ENCODE results near the gene NPY5R.
A peak's percentile ranks its signal among the peaks of the same experiment; 100 is the strongest.

The NPY5R gene

DNA sequence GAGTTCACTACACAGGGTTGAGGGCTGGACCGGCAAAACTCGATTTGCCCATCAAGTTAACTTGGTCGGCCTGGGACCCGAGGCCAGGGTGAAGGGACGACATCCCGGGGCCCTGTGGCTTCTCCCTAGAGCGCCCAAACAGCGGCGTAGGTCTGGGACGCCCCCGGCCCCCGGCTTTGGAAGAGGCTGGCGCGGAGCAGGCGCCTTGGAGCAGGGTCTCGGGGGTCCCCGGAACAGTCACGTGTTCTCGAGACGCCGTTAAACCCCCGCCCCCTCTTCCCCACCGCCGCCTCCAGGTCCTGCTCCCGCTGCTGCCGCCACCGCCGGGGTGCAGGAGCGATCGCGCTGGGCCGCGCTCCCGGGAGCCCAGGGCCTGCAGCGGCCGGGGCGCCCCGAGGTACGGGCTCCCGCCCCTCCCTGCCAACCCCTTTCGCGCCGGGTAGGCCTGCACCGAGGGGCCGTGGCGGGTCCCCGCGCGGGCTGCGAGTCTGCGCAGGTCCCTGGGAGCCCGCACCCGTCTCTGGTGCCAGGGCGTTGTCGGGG is at the start of gene NPY5R:
NPY5R (plus strand) TSS at position 289 of the 543 bp plus-strand sequence. CDS start 6,382 bp downstream, outside the sequence.
- H3K36me3 ChIP-seq (replicated peaks), result no peaks in the 10 kb centered on the region
- in situ Hi-C loops (cut with MboI; ENCODE audit: low sequenced_read_pairs), result loop anchor here (25.0 kb wide), 1 partner anchor 281 kb away; no protein-coding TSS in a partner anchor
- H3K4me1 ChIP-seq, result peaks cover 4% of the 10 kb centered on the region; the same call in 1 of the 2 replicates
- no peak within 1 kb of the TSS for H3K4me3 ChIP-seq
- no peak for DNase-seq (ENCODE audit: low spot score in 2 of 2)
- H3K9me3 ChIP-seq, result no peaks in the 10 kb centered on the region
- peaks cover 4% of the 10 kb centered on the region; the same call in 1 of the 2 replicates for H3K27me3 ChIP-seq (ENCODE audit: low read depth)

DNA sequence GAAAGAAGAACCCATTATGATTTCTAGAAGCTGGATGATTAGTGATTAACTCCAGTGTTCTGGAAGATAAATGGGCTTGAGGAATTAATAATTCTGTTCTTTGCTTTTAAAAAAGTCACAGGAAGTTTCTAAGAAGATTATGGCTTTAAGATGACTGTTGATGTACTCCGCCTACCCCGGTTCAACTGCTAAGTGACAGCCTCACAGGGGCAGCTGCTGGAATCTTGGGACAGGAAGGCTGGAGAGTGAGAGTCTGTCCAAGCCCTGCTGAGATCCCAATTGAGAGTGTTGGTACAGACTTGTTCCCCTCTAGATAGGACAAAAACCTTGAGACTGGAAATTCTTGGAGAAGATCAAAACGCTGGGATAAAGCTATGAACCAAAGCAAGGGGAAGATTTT is 48.6 kb upstream of the NPY5R start:
- H3K36me3 ChIP-seq (replicated peaks), result no peaks in the 10 kb centered on the region
- no peak overlapping the region for H3K4me3 ChIP-seq
- in situ Hi-C loops (cut with MboI; ENCODE audit: low sequenced_read_pairs), result no loop called here
- no peaks in the 10 kb centered on the region for H3K9me3 ChIP-seq
- DNase-seq (ENCODE audit: low spot score in 2 of 2), result no peak
- no peaks in the 10 kb centered on the region for H3K27me3 ChIP-seq (ENCODE audit: low read depth)
- H3K4me1 ChIP-seq, result no peaks in the 10 kb centered on the region

DNA sequence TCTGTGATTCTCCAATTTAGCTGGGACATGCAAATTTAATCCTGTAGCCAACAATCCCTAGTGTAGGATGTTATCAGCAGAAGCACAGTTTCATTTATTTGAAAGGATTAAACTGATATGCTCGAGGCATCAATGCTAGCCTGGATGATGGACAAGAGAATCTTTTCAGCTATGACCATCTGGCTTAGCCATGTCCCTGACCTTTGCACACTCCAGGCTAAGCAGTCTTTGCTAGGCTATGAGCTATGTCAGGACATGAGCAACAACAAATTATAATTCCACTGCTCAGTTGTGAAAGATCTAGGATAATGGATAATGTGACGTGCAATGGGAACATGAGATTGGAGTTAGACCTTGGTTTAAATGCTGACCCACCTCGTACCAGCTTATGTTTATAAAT is 43.2 kb upstream of the NPY5R start:
- in situ Hi-C loops (cut with MboI; ENCODE audit: low sequenced_read_pairs), result no loop called here
- Histone ChIP-seq H3K27me3 (ENCODE audit: low read depth) (no peaks in the 10 kb centered on the region), H3K4me3 (no peak overlapping the region), H3K4me1 (no peaks in the 10 kb centered on the region), H3K9me3 (no peaks in the 10 kb centered on the region), H3K36me3 (replicated peaks) (no peaks in the 10 kb centered on the region)
- no peak for DNase-seq (ENCODE audit: low spot score in 2 of 2)

DNA sequence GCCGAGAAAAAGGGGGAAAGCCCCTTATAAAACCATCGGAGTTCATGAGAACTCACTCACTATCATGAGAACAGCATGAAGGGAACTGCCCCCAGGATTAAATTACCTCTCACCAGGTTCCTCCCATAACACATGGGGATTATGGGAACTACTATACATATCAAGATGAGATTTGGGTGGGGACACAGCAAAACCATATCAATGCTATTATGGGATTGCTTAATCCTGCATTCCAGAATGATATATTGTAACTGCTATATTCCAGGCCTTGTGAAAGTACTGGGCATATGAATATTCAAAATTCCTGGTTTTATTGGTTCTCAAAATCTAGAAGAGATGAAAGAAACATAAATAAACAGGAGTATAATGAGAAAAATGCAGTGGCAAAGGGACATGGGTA is 40.6 kb upstream of the NPY5R start:
- in situ Hi-C loops (cut with MboI; ENCODE audit: low sequenced_read_pairs), result no loop called here

DNA sequence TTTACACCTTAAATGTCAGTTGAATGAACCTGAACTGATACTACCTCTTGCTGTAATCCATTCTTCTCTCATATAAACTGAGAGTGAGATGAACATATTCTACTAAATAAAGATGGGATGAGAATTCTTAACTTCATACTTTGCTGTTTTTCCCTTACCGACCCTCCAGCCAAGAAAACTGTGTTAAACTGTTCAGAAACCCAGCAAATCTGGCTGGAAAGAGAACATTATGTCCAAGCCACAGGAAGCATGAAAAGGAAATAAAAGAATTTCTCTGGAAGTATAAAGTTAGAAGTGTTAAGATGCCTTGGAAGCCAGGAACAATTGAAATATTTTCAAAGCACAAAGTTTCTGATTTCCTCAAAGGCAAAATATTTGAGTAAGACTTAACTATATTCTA is 34.2 kb upstream of the NPY5R start:
- Histone ChIP-seq H3K4me3 (no peak overlapping the region), H3K27me3 (ENCODE audit: low read depth) (no peaks in the 10 kb centered on the region), H3K36me3 (replicated peaks) (no peaks in the 10 kb centered on the region), H3K9me3 (no peaks in the 10 kb centered on the region), H3K4me1 (no peaks in the 10 kb centered on the region)
- no peak for DNase-seq (ENCODE audit: low spot score in 2 of 2)
- in situ Hi-C loops (cut with MboI; ENCODE audit: low sequenced_read_pairs), result no loop called here

More for the DNA sequence above, 40.6 kb upstream of the NPY5R start:
- Histone ChIP-seq H3K9me3 (no peaks in the 10 kb centered on the region), H3K36me3 (replicated peaks) (no peaks in the 10 kb centered on the region), H3K27me3 (ENCODE audit: low read depth) (no peaks in the 10 kb centered on the region), H3K4me3 (no peak overlapping the region), H3K4me1 (no peaks in the 10 kb centered on the region)
- no peak for DNase-seq (ENCODE audit: low spot score in 2 of 2)

DNA sequence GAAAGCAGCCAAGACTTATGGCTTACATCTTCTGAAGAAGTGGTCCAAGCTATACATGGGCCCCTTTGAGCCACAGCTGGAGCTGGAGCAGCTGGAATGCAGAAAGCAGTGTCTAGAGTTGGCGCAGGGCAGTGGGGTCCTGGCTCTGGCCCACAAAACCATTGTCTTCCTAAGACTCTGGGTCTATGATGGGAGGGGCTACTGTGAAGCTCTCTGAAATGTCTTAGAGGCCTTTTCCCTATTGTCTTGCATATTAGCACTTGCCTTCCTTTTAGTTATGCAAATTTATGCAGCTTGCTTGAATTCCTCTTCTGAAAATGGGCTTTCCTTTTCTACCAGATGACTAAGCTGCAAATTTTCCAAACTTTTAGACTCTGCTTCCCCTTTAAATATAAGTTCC is 26.6 kb upstream of the NPY5R start:
- no peaks in the 10 kb centered on the region for H3K36me3 ChIP-seq (replicated peaks)
- no peaks in the 10 kb centered on the region for H3K4me1 ChIP-seq
- in situ Hi-C loops (cut with MboI; ENCODE audit: low sequenced_read_pairs), result no loop called here
- DNase-seq (ENCODE audit: low spot score in 2 of 2), result no peak
- no peaks in the 10 kb centered on the region for H3K27me3 ChIP-seq (ENCODE audit: low read depth)
- no peak overlapping the region for H3K4me3 ChIP-seq
- H3K9me3 ChIP-seq, result peaks cover 4% of the 10 kb centered on the region

DNA sequence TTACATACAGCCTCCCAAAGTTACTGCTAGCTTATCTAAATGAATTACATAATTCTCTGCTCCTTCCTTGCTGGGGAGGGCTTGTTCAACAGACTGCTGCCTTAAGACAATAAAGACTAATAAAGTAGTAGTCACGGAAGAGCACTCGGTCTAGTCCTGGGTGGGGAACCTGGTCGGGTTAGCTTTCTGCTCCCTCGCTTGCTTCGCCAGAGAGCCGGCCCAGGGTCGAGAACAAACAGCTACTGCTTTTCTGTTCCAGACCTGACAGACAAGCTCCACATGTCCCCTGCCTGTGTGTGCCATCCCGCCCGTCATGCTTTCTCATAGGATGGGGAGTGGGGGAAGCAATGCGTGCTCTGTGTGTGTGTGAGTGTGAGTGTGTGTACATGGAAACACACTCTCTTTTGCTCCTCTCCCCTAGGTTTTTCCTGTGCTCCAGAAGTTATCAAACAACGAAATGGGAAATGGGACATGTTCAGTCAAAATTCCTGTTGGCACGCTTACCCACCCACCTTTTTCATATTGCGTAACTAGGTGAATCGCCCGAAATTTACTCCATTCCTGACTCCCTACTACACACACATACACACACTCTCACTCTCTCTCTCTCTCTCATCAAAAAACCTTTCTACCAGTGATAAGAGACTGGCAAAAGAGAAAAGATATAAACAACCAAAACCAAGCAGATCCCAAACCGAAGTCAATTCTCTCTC is 12.6 kb upstream of the NPY5R start:
- Histone ChIP-seq H3K4me1 (peaks cover 8% of the 10 kb centered on the region; the same call in 1 of the 2 replicates), H3K4me3 (peak overlapping the region; percentile 39), H3K9me3 (no peaks in the 10 kb centered on the region), H3K27me3 (ENCODE audit: low read depth) (no peaks in the 10 kb centered on the region), H3K36me3 (replicated peaks) (no peaks in the 10 kb centered on the region)
- in situ Hi-C loops (cut with MboI; ENCODE audit: low sequenced_read_pairs), result loop anchor here (25.0 kb wide), 1 partner anchor 269 kb away; no protein-coding TSS in a partner anchor
- DNase-seq (ENCODE audit: low spot score in 2 of 2), result no peak

DNA sequence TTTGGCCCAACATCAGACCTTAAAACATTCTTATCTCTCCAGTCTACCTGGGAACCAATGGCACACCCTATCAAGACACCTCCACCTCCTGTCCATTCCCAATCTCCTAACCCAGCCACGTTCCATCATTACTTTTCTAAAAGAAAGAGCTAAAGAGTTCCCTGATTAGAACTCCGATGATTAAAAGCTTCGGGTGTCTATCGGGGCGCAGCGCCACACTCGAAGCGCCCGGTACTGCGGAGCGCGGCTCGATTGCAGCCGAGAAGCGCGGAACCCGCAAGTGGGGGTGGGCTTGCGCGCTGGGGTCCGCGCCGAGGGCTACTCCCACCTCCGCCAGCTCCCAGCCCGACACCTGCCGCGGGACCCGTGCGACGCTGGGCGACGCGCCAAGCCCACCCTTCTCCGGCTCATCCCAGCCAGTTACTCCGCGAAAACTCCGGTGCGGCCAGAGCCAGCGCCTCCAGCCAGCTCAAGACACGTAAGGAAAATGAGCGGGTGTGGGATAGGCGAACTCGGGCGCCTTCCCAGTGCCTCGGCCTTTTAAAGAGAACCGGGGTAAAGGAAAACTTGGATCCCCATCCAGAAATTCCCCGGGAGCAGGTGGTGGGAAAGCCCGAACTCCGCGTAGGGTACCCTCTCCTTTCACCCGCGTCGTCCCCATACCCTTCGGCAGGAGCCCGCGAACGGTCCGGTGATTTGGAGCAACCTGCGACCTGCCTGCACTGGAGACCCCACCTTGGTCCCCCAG is 11.9 kb upstream of the NPY5R start:
- Histone ChIP-seq H3K4me3 (peak overlapping the region; percentile 39), H3K9me3 (no peaks in the 10 kb centered on the region), H3K36me3 (replicated peaks) (no peaks in the 10 kb centered on the region), H3K4me1 (peaks cover 8% of the 10 kb centered on the region; the same call in 1 of the 2 replicates), H3K27me3 (ENCODE audit: low read depth) (no peaks in the 10 kb centered on the region)
- in situ Hi-C loops (cut with MboI; ENCODE audit: low sequenced_read_pairs), result loop anchor here (25.0 kb wide), 1 partner anchor 270 kb away; no protein-coding TSS in a partner anchor
- peak in 1 of 2 experiments; percentile 64 for DNase-seq (ENCODE audit: low spot score in 2 of 2)

DNA sequence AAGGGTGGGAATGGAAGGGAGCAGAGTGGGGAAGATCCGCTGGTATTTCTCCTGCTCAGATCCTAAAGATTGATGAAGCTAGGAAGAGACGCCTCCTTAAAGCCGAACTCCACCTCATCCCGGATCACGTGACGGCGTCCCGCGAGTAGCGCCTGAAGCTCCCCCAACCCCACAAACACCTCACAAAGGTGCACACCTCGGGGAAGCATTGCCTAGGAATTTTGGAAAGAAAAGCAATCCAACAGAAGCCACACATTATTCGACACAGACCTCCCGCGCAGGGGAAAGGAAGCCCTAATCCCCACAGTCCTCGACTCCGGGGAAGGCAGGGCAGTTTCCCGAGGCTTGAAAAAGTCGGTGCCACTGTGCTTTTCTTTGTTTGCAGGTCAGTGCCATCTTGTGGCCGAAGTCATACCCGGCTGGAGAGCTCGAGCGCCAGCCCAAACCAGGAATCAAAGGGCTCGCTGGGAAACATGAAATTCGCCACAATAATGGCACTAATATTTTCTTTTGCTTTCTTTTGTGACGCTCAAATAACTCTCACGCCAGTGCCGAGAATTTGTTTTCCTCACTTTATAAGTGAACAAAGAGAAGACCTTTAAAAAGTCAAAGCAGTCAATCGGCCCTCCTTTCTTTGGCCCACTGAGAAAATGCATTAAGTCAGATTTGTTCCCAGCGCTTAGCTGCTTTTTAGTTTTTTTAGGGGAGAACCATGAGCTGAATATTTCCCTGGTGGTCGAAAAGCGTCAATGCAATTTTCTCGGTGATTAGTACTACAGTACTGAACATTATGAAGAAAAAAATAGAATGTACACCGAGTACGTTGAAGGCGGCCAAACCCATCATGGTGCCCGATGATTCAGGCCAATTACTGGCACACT is 10.9 kb upstream of the NPY5R start, which contains the start of gene NPY1R:
NPY1R (minus strand) TSS at position 71 of the 881 bp plus-strand sequence. CDS start 6,042 bp downstream, outside the sequence.
- in situ Hi-C loops (cut with MboI; ENCODE audit: low sequenced_read_pairs), result loop anchor here (25.0 kb wide), 1 partner anchor 270 kb away; no protein-coding TSS in a partner anchor
- H3K27me3 ChIP-seq (ENCODE audit: low read depth), result no peaks in the 10 kb centered on the region
- no peaks in the 10 kb centered on the region for H3K36me3 ChIP-seq (replicated peaks)
- peak within 1 kb of the TSS; percentile 39 for H3K4me3 ChIP-seq
- H3K9me3 ChIP-seq, result no peaks in the 10 kb centered on the region
- peak; percentile 79 to 83 for DNase-seq (ENCODE audit: low spot score in 2 of 2)
- peaks cover 8% of the 10 kb centered on the region; the same call in 1 of the 2 replicates for H3K4me1 ChIP-seq

DNA sequence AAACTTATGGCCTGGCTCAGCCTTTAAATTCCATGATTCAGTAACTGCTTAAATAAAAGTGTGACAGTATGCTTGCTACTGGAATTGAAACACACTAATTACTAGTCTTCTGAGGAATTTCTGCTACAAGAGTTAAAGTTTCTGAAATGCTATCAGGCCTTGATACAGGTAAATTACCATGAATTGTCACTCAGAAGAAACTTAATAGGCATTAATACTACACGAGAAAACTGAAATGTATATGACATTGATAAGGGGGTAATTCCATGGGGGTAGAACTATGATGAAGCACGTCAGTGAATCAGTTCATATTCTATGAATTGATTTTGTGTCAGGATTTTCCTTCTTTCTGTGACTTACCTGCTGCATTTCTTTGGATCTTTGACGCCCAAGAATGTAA is 8.3 kb upstream of the NPY5R start:
- Histone ChIP-seq H3K4me3 (no peak overlapping the region), H3K4me1 (peaks cover 8% of the 10 kb centered on the region; the same call in 1 of the 2 replicates), H3K36me3 (replicated peaks) (no peaks in the 10 kb centered on the region), H3K9me3 (no peaks in the 10 kb centered on the region), H3K27me3 (ENCODE audit: low read depth) (no peaks in the 10 kb centered on the region)
- DNase-seq (ENCODE audit: low spot score in 2 of 2), result no peak
- in situ Hi-C loops (cut with MboI; ENCODE audit: low sequenced_read_pairs), result loop anchor here (25.0 kb wide), 1 partner anchor 273 kb away; no protein-coding TSS in a partner anchor

DNA sequence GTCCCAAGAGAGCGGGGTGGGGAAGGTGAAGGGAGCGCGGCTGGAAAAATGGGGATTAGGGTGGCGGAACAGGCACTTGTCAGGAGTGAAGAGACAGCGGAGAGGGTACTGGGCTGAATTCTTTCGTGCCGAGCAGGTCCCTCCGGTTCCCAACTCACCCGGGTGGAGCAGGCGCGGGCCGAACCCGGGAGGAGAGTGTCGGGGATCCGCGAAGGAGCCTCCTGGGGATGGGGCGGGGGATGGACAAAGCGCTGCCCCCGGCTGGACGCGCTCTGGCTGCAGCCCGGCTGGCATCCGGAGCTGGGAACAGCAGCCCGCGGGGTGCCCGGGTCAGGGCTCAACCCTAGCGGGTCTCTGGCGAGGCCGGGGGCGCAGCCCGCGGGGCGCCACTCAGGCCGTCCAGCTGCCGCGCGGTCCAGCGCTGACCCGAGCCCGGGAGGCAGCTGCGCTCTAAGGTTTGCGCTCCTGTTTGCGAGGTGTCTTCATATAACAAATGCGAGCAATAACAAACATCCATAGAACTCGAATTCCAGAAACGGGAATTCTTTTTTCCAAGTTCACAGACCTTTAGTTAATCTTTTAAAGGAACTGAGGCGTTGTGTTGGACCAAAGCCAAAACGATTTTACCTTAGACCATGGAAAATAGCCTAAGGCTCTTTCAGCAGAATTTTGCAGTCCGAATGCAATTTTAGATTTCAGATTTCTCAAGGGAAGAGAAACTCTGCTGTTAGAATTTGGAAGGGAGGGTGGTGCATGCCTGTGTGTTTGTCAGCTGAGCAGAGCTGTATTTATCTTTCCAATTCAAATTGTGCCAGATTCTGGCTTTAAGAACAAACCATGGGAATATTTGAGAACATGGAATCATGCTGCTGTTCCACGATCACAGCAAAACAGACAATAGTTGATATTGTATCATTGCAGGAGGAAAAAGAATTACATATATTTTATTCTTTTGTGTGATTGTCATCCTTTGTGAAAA is 744 bp downstream of the NPY5R start:
- peaks cover 4% of the 10 kb centered on the region; the same call in 1 of the 2 replicates for H3K4me1 ChIP-seq
- in situ Hi-C loops (cut with MboI; ENCODE audit: low sequenced_read_pairs), result loop anchor here (25.0 kb wide), 1 partner anchor 282 kb away; no protein-coding TSS in a partner anchor
- H3K36me3 ChIP-seq (replicated peaks), result no peaks in the 10 kb centered on the region
- peaks cover 4% of the 10 kb centered on the region; the same call in 1 of the 2 replicates for H3K27me3 ChIP-seq (ENCODE audit: low read depth)
- no peak overlapping the region for H3K4me3 ChIP-seq
- DNase-seq (ENCODE audit: low spot score in 2 of 2), result peak; percentile 11 to 24
- H3K9me3 ChIP-seq, result no peaks in the 10 kb centered on the region

DNA sequence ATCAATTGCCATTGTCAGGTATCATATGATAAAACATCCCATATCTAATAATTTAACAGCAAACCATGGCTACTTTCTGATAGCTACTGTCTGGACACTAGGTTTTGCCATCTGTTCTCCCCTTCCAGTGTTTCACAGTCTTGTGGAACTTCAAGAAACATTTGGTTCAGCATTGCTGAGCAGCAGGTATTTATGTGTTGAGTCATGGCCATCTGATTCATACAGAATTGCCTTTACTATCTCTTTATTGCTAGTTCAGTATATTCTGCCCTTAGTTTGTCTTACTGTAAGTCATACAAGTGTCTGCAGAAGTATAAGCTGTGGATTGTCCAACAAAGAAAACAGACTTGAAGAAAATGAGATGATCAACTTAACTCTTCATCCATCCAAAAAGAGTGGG is 7.0 kb downstream of the NPY5R start:
- DNase-seq (ENCODE audit: low spot score in 2 of 2), result no peak
- Histone ChIP-seq H3K9me3 (no peaks in the 10 kb centered on the region), H3K27me3 (ENCODE audit: low read depth) (no peaks in the 10 kb centered on the region), H3K36me3 (replicated peaks) (no peaks in the 10 kb centered on the region), H3K4me1 (no peaks in the 10 kb centered on the region; the same call in 1 of the 2 replicates), H3K4me3 (no peak overlapping the region)
- in situ Hi-C loops (cut with MboI; ENCODE audit: low sequenced_read_pairs), result no loop called here

All from HAP-1 (cell line).